ENCODE measurements around the gene SETDB2.

Gene SETDB2

GRCh38 chr13:49429121-49429520 lies 15.0 kb upstream of the SETDB2 start:
- DNase-seq = no peak

- no peak for DNase-seq
These were observed 8.1 kb upstream of the SETDB2 start for GRCh38 chr13:49435992-49436391.

- no peak for DNase-seq
These were observed 7.2 kb upstream of the SETDB2 start for GRCh38 chr13:49436890-49437289.

- DNase-seq = no peak
These were observed 6.4 kb upstream of the SETDB2 start for GRCh38 chr13:49437705-49438104.

- DNase-seq = no peak
These were observed 4.5 kb upstream of the SETDB2 start for GRCh38 chr13:49439609-49440008.

- no peak for DNase-seq
These were observed 2.8 kb upstream of the SETDB2 start for GRCh38 chr13:49441312-49441711.

- DNase-seq = no peak
These were observed 2.2 kb upstream of the SETDB2 start for GRCh38 chr13:49441846-49442245.

- DNase-seq = no peak
These were observed 744 bp upstream of the SETDB2 start for GRCh38 chr13:49443357-49443703.

- peak; percentile 57 for DNase-seq
These were observed 686 bp downstream of the SETDB2 start for GRCh38 chr13:49444524-49445395.

GRCh38 chr13:49446473-49446872 lies 2.4 kb downstream of the SETDB2 start:
- DNase-seq = no peak

GRCh38 chr13:49448753-49449152 lies 4.7 kb downstream of the SETDB2 start:
- no peak for DNase-seq

GRCh38 chr13:49450105-49450819 lies 6.2 kb downstream of the SETDB2 start:
- DNase-seq = no peak

- no peak for DNase-seq
These were observed 8.8 kb downstream of the SETDB2 start for GRCh38 chr13:49452725-49453457.

GRCh38 chr13:49453465-49453864 lies 9.4 kb downstream of the SETDB2 start:
- DNase-seq = no peak

- DNase-seq = no peak
These were observed 10.4 kb downstream of the SETDB2 start for GRCh38 chr13:49454388-49455006.

GRCh38 chr13:49455007-49455398 lies 10.9 kb downstream of the SETDB2 start:
- DNase-seq = no peak

- DNase-seq = no peak
These were observed 12.1 kb downstream of the SETDB2 start for GRCh38 chr13:49456156-49456555.

GRCh38 chr13:49457221-49457620 lies 13.1 kb downstream of the SETDB2 start:
- no peak for DNase-seq

GRCh38 chr13:49459580-49459979 lies 15.5 kb downstream of the SETDB2 start:
- DNase-seq = no peak

GRCh38 chr13:49464085-49464484 lies 20.0 kb downstream of the SETDB2 start:
- DNase-seq = no peak

GRCh38 chr13:49464621-49465325 lies 20.7 kb downstream of the SETDB2 start:
- no peak for DNase-seq

- no peak for DNase-seq
These were observed 22.3 kb downstream of the SETDB2 start for GRCh38 chr13:49466292-49466838.
